Loucy (cell line): Measurements from ENCODE around the gene PAQR4.

Source experiments
- EZH2phosphoT487 ChIP-seq: fragments of 200-600 bp; IDR thresholded peaks from 2 replicates; pipeline ENCODE4 v1.6.1; 2018; ENCODE audit warnings: antibody characterized with exemption, mild to moderate bottlenecking, moderate library complexity, borderline replicate concordance
- TF ChIP-seq, protein P1 (sequence below): fragments of 200-600 bp; sonication (generic); conservative IDR thresholded peaks from 2 replicates; pipeline ENCODE4 v1.5.1; 2014; ENCODE audit warnings: mild to moderate bottlenecking, antibody characterized with exemption, low read length

DNA sequence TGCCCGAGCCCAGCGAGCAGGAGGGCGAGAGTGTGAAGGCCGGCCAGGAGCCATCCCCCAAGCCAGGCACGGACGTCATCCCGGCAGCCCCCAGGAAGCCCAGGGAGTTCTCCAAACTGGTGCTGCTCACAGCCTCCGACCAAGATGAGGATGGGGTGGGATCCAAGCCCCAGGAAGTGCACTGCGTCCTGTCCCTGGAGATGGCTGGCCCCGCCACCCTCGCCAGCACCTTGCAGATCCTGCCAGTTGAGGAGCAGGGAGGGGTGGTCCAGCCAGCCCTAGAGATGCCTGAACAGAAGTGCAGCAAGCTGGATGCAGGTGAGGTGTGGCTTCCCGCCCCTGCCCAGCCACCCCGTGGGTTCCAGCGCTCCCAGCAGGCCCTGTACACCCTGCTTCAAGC lies 39.5 kb upstream of the PAQR4 start:
- TF ChIP-seq, protein P1, sequence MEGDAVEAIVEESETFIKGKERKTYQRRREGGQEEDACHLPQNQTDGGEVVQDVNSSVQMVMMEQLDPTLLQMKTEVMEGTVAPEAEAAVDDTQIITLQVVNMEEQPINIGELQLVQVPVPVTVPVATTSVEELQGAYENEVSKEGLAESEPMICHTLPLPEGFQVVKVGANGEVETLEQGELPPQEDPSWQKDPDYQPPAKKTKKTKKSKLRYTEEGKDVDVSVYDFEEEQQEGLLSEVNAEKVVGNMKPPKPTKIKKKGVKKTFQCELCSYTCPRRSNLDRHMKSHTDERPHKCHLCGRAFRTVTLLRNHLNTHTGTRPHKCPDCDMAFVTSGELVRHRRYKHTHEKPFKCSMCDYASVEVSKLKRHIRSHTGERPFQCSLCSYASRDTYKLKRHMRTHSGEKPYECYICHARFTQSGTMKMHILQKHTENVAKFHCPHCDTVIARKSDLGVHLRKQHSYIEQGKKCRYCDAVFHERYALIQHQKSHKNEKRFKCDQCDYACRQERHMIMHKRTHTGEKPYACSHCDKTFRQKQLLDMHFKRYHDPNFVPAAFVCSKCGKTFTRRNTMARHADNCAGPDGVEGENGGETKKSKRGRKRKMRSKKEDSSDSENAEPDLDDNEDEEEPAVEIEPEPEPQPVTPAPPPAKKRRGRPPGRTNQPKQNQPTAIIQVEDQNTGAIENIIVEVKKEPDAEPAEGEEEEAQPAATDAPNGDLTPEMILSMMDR = no peak
- no peak for TF ChIP-seq EZH2phosphoT487
